WERI-Rb-1 (cell line): ENCODE results near the gene IFT74.

Source experiments
- DNase-seq: peaks from one replicate; pipeline ENCODE4 v3.0.0-alpha.2; 2020
- H3K27ac ChIP-seq: fragments of 250-450 bp; sonication (Bioruptor Pico); 2 replicates; pipeline ENCODE4 v1.5.1; 2020; ENCODE audit warnings: mild to moderate bottlenecking, moderate library complexity
- H3K27me3 ChIP-seq: fragments of 250-450 bp; sonication (Bioruptor Pico); 2 replicates; pipeline ENCODE4 v1.5.1; 2021; ENCODE audit warnings: mild to moderate bottlenecking, low read depth, moderate library complexity; ENCODE audit not compliant: insufficient read depth, severe bottlenecking
- H3K36me3 ChIP-seq: fragments of 250-450 bp; sonication (Bioruptor Pico); 2 replicates; pipeline ENCODE4 v1.5.1; 2020; ENCODE audit warnings: mild to moderate bottlenecking, moderate library complexity
- H3K4me3 ChIP-seq: 2 replicates; pipeline ENCODE4 v1.5.1; 2011; ENCODE audit warnings: low read depth, mild to moderate bottlenecking, control low read depth, low read length
- H3K9me3 ChIP-seq: fragments of 250-450 bp; sonication (Bioruptor Pico); 2 replicates; pipeline ENCODE4 v1.5.1; 2021; ENCODE audit warnings: mild to moderate bottlenecking, moderate library complexity; ENCODE audit not compliant: severe bottlenecking
- TF ChIP-seq, protein P1 (sequence below): IDR thresholded peaks from 2 replicates; pipeline ENCODE4 v1.5.1; 2011; ENCODE audit warnings: low read depth, mild to moderate bottlenecking, control low read depth, inconsistent platforms, low read length

Gene IFT74

GRCh38 chr9:27019589-27019988 is 63.4 kb downstream of the IFT74 start:
- peaks cover 10% of the 10 kb centered on the region for H3K36me3 ChIP-seq
- H3K9me3 ChIP-seq: no peaks in the 10 kb centered on the region
- TF ChIP-seq, protein P1, sequence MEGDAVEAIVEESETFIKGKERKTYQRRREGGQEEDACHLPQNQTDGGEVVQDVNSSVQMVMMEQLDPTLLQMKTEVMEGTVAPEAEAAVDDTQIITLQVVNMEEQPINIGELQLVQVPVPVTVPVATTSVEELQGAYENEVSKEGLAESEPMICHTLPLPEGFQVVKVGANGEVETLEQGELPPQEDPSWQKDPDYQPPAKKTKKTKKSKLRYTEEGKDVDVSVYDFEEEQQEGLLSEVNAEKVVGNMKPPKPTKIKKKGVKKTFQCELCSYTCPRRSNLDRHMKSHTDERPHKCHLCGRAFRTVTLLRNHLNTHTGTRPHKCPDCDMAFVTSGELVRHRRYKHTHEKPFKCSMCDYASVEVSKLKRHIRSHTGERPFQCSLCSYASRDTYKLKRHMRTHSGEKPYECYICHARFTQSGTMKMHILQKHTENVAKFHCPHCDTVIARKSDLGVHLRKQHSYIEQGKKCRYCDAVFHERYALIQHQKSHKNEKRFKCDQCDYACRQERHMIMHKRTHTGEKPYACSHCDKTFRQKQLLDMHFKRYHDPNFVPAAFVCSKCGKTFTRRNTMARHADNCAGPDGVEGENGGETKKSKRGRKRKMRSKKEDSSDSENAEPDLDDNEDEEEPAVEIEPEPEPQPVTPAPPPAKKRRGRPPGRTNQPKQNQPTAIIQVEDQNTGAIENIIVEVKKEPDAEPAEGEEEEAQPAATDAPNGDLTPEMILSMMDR: no peak
- no peak for DNase-seq
- no peak overlapping the region for H3K4me3 ChIP-seq
- no peaks in the 10 kb centered on the region for H3K27me3 ChIP-seq
- H3K27ac ChIP-seq: no peak overlapping the region

DNA sequence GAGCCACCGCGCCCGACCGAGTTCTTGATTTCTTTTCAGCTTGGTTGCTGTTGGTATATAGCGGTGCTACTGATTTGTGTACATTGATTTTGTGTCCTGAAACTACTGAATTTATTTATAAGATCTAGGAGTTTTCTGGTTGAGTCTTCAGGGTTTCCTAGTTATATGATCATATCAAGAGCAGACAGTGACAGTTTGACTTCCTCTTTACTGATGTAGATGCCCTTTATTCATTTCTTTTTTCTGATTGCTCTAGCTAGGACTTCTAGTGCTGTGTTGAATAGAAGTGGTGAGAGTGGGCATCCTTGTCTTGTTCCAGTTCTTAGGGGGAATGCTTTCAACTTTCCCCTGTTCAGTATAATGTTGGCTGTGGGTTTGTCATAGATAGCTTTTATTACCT is 66.7 kb downstream of the IFT74 start:
- TF ChIP-seq, protein P1: no peak
- Histone ChIP-seq H3K27me3 (no peaks in the 10 kb centered on the region), H3K4me3 (no peak overlapping the region), H3K9me3 (no peaks in the 10 kb centered on the region), H3K27ac (no peak overlapping the region), H3K36me3 (peaks cover 10% of the 10 kb centered on the region)
- no peak for DNase-seq

DNA sequence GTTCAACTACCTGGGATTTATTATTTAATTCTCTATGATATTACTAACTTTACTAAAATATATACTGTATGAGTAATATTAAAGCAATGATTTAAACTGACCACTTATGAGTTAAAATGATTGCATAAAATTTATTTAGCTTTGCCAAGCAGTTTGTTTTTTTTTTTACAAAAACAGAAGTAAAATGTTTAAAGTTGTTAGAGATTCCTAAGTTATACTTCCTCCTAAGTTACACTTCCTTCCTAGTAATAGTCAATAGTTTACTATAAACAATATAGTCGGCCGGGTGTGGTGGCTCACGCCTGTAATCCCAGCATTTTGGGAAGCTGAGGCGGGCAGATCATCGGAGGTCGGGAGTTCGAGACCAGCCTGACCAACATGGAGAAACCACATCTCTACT is 73.0 kb downstream of the IFT74 start:
- H3K27me3 ChIP-seq: no peaks in the 10 kb centered on the region
- no peaks in the 10 kb centered on the region for H3K9me3 ChIP-seq
- DNase-seq: no peak
- H3K27ac ChIP-seq: no peak overlapping the region
- H3K36me3 ChIP-seq: peaks cover 4% of the 10 kb centered on the region
- TF ChIP-seq, protein P1: no peak
- H3K4me3 ChIP-seq: no peak overlapping the region

DNA sequence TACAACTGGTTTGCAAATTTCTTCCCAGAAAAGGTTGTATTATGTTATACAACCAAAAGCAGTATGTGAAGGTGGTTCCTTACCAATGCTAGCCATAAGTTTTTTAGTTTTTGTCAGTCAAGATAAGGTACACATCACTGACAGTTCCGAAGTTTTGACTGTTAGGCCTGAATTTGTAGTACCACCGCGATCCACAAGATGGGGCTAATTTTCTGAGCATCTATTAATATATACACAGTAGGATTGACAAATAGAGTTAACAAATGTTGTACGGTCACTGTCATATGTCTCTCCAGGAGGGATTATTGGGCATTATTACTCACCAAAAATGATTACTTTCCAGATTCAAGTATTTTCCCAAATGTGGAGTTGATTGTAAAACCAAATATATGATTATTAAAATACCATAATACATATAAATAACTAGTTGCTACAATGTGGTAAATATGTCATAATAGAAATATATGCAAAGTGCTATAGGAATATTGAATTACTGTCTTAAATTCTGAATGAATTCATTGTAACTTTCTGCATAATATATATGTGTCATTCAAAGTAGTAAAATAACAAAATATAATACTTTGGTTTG is 77.7 kb downstream of the IFT74 start:
- H3K27me3 ChIP-seq: no peaks in the 10 kb centered on the region
- TF ChIP-seq, protein P1: peak; percentile 37; the same call in 1 of the 2 replicates
- no peaks in the 10 kb centered on the region for H3K36me3 ChIP-seq
- no peak overlapping the region for H3K4me3 ChIP-seq
- H3K27ac ChIP-seq: no peak overlapping the region
- DNase-seq: peak; percentile 37
- no peaks in the 10 kb centered on the region for H3K9me3 ChIP-seq

DNA sequence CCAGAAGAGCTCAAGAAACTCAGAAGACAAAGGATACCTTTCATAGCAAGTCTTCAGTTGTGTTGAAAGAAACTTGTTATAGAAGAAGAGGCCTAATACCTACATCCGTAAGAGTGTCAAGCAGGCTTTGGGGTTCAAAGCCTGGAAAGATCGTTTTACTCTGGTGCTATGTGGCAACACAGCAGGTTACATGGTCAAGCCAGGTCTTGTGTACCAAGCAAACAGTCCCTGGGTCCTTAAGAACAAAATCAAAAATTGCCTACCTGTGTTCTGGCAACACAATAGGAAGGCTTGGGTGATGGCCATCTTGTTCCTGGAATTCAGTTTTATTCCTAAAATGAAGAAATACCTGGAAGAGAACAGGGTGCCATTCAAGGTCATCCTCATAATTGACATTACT is 81.3 kb downstream of the IFT74 start:
- TF ChIP-seq, protein P1: no peak
- Histone ChIP-seq H3K27ac (no peak overlapping the region), H3K9me3 (no peaks in the 10 kb centered on the region), H3K4me3 (no peak overlapping the region), H3K27me3 (no peaks in the 10 kb centered on the region), H3K36me3 (no peaks in the 10 kb centered on the region)
- no peak for DNase-seq

DNA sequence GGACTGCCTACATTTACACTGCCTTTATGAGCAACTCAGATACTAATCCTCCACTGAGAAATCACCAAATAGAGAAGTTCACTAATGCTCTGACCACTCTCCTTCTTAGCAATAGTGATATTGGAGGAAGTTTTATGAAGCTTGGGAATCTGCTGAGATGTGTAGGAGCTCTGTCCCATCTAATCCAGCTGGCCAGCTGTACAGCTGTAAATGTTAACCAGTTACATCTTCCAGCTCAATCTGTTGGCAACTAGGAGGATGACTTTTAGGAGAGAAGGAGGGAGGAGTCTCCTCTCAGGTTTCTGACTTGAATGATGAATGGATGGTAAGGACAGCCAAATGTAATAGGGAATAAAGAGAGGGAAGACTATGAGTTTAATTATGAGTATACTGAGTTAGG is 85.5 kb downstream of the IFT74 start:
- TF ChIP-seq, protein P1: no peak
- DNase-seq: no peak
- Histone ChIP-seq H3K36me3 (no peaks in the 10 kb centered on the region), H3K27me3 (no peaks in the 10 kb centered on the region), H3K4me3 (no peak overlapping the region), H3K27ac (no peak overlapping the region), H3K9me3 (no peaks in the 10 kb centered on the region)
